Caki2 (cell line): ENCODE results near the gene MYO3A. TPM values are rescaled to one million over a fixed set of nuclear protein-coding genes. Genes with fewer than 3 reads are reported as not detected.
A peak's percentile ranks its signal among the peaks of the same experiment; 100 is the strongest.

Source experiments
- DNase-seq: peaks from one replicate; pipeline ENCODE4 v3.0.0-alpha.2; 2015; ENCODE audit warnings: low read depth
- in situ Hi-C: cut with HindIII; loops from 2 replicates; pipeline ENCODE4 v1.10.0; 2016; ENCODE audit warnings: low sequenced_read_pairs, low pct_unique_long_range_greater_than_20kb, mixed read lengths
- total RNA-seq: library from RNA; depleted of rRNA; stranded (reverse); fragments of >200 nt; shearing (Covaris generic); gene quantifications from 2 replicates; pipeline ENCODE4 v1.2.3, GENCODE V29; 2014; ENCODE audit warnings: low replicate concordance; rRNA removed

The MYO3A gene
- total RNA-seq, result 4.5 TPM in 2 replicates

GRCh38 chr10:25933653-25934608 lies at the start of gene MYO3A:
MYO3A (plus strand) TSS chr10:25934229; CDS start chr10:25952111, 17,882 bp downstream.
- in situ Hi-C loops, result no loop called here
- DNase-seq, result peak; percentile 48

GRCh38 chr10:25888627-25889026 lies 45.4 kb upstream of the MYO3A start:
- DNase-seq, result no peak
- in situ Hi-C loops, result no loop called here

GRCh38 chr10:25890995-25891394 lies 43.0 kb upstream of the MYO3A start:
- no peak for DNase-seq
- in situ Hi-C loops, result no loop called here

GRCh38 chr10:25895856-25896255 lies 38.2 kb upstream of the MYO3A start:
- in situ Hi-C loops, result no loop called here
- no peak for DNase-seq

GRCh38 chr10:25896421-25896820 lies 37.6 kb upstream of the MYO3A start:
- in situ Hi-C loops, result no loop called here
- no peak for DNase-seq

GRCh38 chr10:25899304-25899703 lies 34.7 kb upstream of the MYO3A start:
- in situ Hi-C loops, result no loop called here
- no peak for DNase-seq

GRCh38 chr10:25901199-25901598 lies 32.8 kb upstream of the MYO3A start:
- no peak for DNase-seq
- in situ Hi-C loops, result no loop called here

GRCh38 chr10:25902002-25902401 lies 32.0 kb upstream of the MYO3A start:
- DNase-seq, result no peak
- in situ Hi-C loops, result no loop called here

- DNase-seq, result no peak
- in situ Hi-C loops, result no loop called here
Observed at GRCh38 chr10:25907261-25907660, 26.8 kb upstream of the MYO3A start.

GRCh38 chr10:25912866-25913265 lies 21.2 kb upstream of the MYO3A start:
- in situ Hi-C loops, result no loop called here

GRCh38 chr10:25914776-25915175 lies 19.3 kb upstream of the MYO3A start:
- in situ Hi-C loops, result no loop called here
- no peak for DNase-seq

More at GRCh38 chr10:25912866-25913265, 21.2 kb upstream of the MYO3A start:
- DNase-seq, result peak; percentile 42

- peak; percentile 65 for DNase-seq
- in situ Hi-C loops, result no loop called here
Observed at GRCh38 chr10:25934621-25935139, 651 bp downstream of the MYO3A start.

GRCh38 chr10:25938405-25938804 lies 4.4 kb downstream of the MYO3A start:
- DNase-seq, result no peak
- in situ Hi-C loops, result no loop called here

- no peak for DNase-seq
- in situ Hi-C loops, result no loop called here
Observed at GRCh38 chr10:25944771-25945170, 10.7 kb downstream of the MYO3A start.

- DNase-seq, result no peak
- in situ Hi-C loops, result no loop called here
Observed at GRCh38 chr10:25952857-25953256, 18.8 kb downstream of the MYO3A start.

- in situ Hi-C loops, result no loop called here
- DNase-seq, result no peak
Observed at GRCh38 chr10:25954851-25955250, 20.8 kb downstream of the MYO3A start.

- DNase-seq, result no peak
- in situ Hi-C loops, result no loop called here
Observed at GRCh38 chr10:25959540-25960232, 25.7 kb downstream of the MYO3A start.

GRCh38 chr10:25965584-25965983 lies 31.6 kb downstream of the MYO3A start:
- in situ Hi-C loops, result no loop called here
- no peak for DNase-seq

GRCh38 chr10:25966844-25967243 lies 32.8 kb downstream of the MYO3A start:
- in situ Hi-C loops, result no loop called here
- DNase-seq, result no peak
